HG03558 (cell line): ENCODE data around the gene ANKRD62.
"Not testable (repeated sequence)": the region's sequence is repeated elsewhere in the genome, so short reads cannot be mapped to it uniquely, and the experiment has no call there.

Experiments used
- ATAC-seq: cut with Tn5 transposase; IDR thresholded peaks from one replicate; pipeline ENCODE4 v1.9.1; 2021; ENCODE audit warnings: moderate number of reproducible peaks; ENCODE audit not compliant: unreplicated experiment; ENCODE audit errors: extremely low read depth

Gene ANKRD62

GRCh38 chr18:12091538-12092141 is 2.0 kb upstream of the ANKRD62 start:
- ATAC-seq = no peak

GRCh38 chr18:12092398-12093229 is 1.0 kb upstream of the ANKRD62 start:
- ATAC-seq = no peak

DNA sequence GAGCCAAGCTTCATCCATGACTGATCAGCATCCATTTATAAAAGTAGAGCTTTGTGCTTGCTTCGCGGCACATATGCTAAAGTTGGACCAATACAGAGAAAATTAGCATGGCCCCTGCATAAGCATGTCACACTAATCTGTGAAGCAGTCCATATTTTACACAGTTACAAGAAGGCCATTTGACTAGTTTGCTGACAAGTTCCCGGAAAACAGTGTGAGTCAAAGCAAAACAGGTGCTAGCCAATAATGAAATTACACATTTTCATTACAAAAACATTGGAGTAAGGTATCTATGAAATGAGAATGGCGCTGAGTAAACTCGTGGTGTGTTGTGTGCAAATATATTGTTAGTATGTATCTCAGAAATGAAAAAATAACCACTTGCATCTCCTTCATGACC is 4.7 kb downstream of the ANKRD62 start:
- no peak for ATAC-seq

GRCh38 chr18:12099160-12099559 is 5.5 kb downstream of the ANKRD62 start:
- ATAC-seq = no peak

GRCh38 chr18:12101266-12101665 is 7.6 kb downstream of the ANKRD62 start:
- ATAC-seq = no peak

- no peak for ATAC-seq
Measured at GRCh38 chr18:12102136-12102842, 8.6 kb downstream of the ANKRD62 start.

- no peak for ATAC-seq
Measured at GRCh38 chr18:12106471-12106870, 12.8 kb downstream of the ANKRD62 start.

DNA sequence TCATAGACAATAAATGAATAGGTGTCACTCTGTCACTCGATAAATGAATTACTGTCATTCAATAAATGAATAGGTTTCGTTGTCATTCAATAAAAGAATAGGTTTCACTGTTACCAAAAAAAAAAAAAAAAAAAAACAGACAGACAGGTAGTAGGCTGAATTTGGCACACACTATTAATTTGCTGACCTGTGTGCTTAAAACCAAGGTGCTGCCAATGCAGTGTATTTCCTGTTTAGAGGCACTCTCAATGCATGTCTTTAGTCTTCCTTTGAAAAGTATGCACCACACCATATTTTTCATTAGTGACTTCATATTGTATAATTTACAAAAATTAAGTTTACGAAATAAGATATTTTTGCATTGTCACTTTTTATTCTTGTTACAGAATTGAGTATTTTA is 16.2 kb downstream of the ANKRD62 start:
- no peak for ATAC-seq

- no peak for ATAC-seq
Measured at GRCh38 chr18:12113999-12114646, 20.5 kb downstream of the ANKRD62 start.

- ATAC-seq = no peak
Measured at GRCh38 chr18:12119358-12119757, 25.7 kb downstream of the ANKRD62 start.

DNA sequence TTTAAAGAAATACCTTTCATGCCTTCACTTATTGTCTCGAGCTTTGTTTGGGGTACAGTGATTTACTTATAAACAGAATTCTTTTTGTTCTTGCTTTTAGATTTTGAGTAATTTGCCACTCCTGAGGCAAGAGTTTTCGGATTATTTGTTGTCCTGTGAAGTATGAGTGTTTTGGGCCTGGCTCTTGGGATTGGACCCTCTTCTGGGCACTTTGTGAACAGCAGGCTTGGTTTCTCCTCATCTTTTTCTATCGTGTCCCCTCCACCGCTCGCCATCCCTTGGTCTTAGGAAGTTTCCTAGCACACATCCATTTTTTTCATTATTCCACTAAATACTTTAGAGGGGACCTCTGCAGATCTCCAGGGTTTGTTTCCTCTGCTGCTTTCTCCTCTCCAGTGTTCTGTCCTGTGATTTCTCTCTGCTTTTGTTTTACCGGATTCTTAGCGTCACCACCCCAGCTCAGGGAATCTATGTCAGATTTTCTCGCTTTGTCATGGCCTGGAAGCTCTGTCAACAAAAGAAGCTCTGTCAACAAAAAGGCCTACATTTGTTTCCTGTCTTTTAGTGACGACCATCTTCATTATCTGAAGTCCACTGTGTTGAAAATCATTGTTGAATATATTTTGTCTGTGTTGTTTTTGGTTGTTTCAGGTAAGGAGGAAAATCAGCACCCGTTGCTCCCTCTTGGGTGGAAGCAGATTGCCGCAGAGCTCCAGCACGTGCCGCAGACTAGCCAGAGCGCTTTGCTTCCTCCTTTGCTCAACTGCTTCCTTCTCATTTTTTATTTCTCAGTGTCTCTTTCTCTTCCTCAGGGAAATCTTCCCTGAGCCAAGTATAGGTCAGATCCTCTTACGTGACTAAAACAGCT is 27.8 kb downstream of the ANKRD62 start:
- ATAC-seq = no peak

DNA sequence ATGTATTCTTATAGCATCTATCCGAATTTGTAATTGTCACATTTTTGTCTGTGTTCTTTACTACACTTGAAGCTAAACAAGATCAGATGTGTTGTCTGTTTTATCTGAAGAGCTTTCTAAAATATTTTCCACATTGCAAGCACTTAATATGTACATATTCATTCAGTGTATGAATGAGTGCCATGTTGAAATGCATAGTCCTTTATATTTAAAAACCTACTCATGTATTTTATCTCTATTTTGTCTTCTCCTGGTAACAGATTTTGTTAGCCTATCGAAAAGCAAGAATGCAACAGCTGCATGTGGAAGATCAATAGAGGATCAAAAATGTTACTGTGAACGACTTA is 28.4 kb downstream of the ANKRD62 start:
- not testable (repeated sequence) for ATAC-seq

DNA sequence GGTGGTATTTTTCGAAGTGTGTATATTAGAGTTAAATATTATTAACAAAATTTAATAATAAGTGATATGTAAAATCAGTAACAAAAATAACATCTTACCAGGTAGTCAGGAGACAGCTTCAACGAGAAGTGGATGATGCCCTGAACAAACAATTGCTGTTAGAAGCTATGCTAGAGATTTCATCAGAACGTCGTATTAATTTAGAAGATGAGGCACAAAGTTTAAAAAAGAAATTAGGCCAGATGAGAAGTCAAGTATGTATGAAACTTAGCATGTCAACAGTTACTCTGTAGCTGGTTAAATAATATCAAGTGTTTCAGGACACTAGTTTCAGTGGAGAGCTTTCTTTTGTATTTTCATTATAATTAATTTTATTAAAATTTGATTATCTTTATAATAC is 34.0 kb downstream of the ANKRD62 start:
- ATAC-seq = not testable (repeated sequence)

- ATAC-seq = not testable (repeated sequence)
Measured at GRCh38 chr18:12138831-12139230, 45.2 kb downstream of the ANKRD62 start.

- not testable (repeated sequence) for ATAC-seq
Measured at GRCh38 chr18:12140866-12141265, 47.2 kb downstream of the ANKRD62 start.

DNA sequence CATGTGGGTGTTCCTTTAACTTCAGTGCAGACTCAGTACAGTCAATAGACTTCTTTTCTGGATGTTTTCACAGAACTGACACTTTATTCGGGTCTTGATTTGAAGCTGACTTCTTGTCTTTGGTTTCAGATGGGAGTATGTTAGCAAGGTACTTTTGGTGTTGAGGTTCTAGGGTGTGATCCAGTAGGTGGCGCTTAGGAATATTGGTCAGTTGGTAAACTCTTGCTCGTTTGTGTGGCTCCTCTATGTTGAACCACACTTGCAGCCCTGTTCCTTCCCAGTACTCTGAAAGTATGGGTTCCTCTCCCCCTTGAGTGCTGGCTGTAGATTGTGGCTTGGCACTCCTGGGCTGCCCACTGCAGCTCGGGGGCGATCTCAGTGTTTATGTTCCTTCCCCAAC is 48.1 kb downstream of the ANKRD62 start:
- not testable (repeated sequence) for ATAC-seq

- ATAC-seq = not testable (repeated sequence)
Measured at GRCh38 chr18:12149431-12149830, 55.8 kb downstream of the ANKRD62 start.

- ATAC-seq = no peak
Measured at GRCh38 chr18:12154361-12154760, 60.7 kb downstream of the ANKRD62 start.

GRCh38 chr18:12155996-12156395 is 62.4 kb downstream of the ANKRD62 start:
- ATAC-seq = no peak

DNA sequence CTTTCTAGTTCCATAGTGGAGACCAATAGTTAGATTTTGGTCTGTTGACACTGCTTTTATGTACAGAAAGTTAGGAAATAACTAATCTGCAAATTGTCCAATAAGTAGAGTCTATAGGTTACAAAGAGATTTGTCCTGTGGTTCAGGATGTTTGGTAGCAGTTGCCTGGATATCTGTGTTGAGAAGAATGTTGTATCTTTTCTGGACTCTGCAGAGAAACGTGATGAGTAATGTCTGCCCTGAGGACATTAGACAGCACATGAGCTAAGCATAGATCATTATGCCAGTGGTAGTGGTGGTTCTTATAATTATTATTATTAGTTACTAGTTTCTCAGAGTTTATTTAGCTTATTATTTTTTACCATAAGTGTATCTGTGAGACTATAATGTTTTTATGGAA is 65.8 kb downstream of the ANKRD62 start:
- ATAC-seq = no peak
